GM12801 (cell line): ENCODE data around the gene EYS.

Source experiments
- TF ChIP-seq, protein P1 (sequence below): IDR thresholded peaks from one replicate; pipeline ENCODE4 v1.5.1; 2011; ENCODE audit warnings: control low read depth; ENCODE audit not compliant: insufficient read length; ENCODE audit errors: extremely low read depth

Gene EYS

DNA sequence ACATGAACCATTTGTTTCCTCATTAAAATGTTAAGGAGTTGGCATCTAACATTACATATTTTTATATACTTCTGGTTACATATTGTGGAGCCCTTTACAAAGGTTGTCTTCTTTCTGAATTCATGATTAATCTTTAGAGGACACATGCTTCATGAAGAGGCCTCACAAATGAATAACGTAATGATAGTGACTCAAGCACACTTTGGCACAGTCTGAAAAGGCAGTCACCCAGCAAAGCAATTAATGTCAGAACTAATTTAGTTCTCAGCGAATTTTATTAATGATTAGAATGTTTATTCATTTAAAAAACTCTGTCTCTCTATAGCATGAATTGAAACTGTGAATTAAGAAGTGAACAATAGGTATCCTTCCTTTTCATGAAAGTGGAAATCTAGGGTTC is 1217.3 kb downstream of the EYS start:
- TF ChIP-seq, protein P1, sequence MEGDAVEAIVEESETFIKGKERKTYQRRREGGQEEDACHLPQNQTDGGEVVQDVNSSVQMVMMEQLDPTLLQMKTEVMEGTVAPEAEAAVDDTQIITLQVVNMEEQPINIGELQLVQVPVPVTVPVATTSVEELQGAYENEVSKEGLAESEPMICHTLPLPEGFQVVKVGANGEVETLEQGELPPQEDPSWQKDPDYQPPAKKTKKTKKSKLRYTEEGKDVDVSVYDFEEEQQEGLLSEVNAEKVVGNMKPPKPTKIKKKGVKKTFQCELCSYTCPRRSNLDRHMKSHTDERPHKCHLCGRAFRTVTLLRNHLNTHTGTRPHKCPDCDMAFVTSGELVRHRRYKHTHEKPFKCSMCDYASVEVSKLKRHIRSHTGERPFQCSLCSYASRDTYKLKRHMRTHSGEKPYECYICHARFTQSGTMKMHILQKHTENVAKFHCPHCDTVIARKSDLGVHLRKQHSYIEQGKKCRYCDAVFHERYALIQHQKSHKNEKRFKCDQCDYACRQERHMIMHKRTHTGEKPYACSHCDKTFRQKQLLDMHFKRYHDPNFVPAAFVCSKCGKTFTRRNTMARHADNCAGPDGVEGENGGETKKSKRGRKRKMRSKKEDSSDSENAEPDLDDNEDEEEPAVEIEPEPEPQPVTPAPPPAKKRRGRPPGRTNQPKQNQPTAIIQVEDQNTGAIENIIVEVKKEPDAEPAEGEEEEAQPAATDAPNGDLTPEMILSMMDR: no peak

DNA sequence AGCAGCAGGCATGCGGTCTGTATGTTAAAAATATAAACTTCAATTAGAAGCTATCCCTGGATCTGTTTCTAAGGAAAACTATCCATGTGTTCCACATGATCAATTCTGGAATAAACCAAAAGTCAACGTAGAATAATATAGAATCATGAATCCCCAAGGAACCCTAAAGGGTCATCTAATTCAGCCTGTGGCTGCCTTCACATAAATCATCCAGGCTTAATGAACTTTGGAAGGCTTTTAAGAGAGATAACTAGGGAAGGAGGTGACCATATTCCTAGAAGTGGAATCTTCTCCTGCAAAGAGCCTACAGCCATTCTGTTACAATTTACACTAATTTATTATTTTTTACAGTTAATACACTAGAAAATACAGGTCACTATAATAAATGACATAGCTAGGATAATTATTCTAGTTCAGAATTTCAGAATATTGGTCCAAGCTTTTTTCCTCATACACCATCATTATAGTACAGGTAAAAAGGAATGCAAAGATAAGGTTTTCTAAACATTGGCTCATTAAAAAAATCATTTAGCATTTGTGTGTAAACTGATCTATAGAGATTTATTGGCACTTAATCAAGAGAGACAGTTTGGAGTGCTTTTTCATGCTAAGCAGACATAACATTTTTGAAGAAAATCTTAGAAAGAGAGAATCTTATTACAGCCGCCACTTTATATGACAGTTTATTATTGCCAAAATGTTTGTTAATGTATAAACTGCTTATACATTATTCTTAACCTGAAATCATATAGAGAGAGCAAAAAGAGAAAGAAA is 1220.3 kb downstream of the EYS start:
- TF ChIP-seq, protein P1: no peak

DNA sequence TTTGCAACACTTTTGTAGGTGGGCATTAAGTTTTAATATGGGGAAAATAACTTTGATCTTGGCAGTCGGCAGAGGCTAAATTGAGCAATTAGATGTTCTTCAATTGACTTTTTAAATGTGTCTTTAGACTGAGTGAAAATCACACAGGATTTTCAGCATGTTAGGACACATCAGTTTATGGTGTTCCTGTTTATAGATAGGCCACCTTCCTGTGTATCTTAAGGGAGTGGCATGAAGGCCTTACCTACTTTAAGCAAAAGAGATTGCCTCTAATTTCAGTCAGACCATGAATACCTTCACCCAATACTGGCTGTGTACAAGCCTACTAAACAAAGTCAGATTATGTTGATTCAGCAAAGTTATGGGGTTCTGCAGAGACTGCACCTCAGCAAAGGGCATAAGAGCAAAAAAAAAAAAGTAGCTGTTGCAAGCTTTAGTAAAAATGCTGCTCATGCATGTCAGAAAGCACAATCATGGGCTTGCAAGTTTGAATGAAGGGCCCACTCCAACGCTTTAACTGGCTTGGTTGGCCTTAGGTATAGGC is 1223.0 kb downstream of the EYS start:
- TF ChIP-seq, protein P1: no peak

DNA sequence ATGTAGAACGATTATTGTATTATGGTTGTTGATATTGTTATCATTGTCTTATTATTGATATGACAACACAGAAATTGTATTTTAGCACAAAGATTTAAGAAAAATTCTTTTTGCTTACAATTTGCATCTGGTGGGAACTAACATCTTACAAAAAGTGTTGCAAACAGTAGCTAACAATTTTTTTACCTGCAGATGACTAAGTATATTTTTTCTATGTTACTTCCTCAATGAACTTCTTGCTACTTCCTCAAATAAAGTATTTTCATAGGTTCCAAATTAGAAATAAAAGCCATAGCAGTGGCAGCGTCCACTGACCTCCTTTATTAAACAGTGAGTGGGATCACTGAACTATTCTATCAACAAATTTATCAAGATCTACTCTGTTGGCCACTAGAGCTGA is 1224.4 kb downstream of the EYS start:
- TF ChIP-seq, protein P1: no peak

DNA sequence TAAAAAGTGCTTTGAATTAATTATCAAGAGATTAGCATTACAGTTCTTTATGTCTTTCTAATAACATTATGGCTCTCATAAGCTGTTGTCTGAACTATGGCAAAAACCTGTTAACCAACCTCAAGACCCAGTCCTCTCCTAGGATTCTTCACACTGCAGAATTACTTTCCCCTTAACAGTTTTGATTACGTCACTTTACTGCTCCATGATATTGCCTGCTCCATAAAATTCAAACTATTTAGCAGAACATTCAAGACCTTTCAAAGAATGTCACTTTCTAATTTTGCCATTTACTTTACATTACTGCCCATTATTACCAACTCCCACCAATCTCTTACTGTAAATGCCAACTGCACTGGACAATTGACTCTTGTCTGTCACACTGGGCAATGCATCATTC is 1227.9 kb downstream of the EYS start:
- TF ChIP-seq, protein P1: no peak

DNA sequence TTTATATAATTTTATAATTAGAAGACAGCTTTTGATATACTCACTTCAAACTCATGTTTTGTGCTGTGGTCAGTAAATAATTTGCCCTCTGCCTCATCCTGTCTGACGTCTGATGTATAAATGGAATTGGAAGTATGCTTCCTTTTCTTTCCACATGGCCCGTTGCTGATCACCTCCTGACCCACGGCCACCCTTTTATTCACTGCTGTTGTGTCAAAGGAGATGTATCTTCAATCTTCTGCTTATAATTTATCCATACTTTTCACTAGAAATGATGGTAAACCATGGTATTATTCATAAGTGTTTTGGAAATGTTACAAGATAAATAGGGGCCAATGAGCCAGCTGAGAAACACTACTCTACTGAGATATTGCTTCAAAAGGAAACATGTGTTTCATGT is 1229.6 kb downstream of the EYS start:
- TF ChIP-seq, protein P1: no peak

DNA sequence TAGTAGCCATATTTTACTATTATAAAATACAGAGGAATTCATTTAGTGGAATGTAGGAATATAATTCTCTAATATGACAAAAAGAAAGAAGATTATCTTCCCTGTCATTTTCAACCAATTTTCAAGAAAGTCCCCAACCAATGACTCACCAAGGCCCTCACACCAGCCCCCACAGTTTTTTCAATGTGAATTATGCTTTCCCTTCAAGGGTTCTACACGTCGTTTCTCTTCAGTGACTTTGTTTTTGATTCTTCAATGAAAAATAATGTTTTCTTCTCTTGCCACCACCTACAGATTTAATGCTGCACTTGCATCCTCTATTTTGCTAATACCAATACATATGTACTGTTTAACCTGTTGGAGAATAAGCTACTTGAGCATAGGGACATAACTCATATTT is 1230.1 kb downstream of the EYS start:
- TF ChIP-seq, protein P1: no peak
